Activated CD8-positive, alpha-beta memory T cell treated with anti-CD3 and anti-CD28 coated beads for 36 hours (primary cell): ENCODE measurements around the gene PARD6B. TPM values are rescaled to one million over a fixed set of nuclear protein-coding genes. Genes with fewer than 3 reads are reported as not detected.
"Not testable (repeated sequence)": the region's sequence is repeated elsewhere in the genome, so short reads cannot be mapped to it uniquely, and the experiment has no call there.

Experiments
- CTCF ChIA-PET: fragments of 350-600 bp; sonication (Branson Sonifier 250); formaldehyde crosslinking; loops from one replicate; lab custom pipeline; 2021; ENCODE audit warnings: antibody characterized with exemption; lab: Charles Lee
- POLR2A ChIA-PET: fragments of 350-600 bp; sonication (Branson Sonifier 250); formaldehyde crosslinking; loops from one replicate; lab custom pipeline; 2021; ENCODE audit warnings: antibody characterized with exemption; lab: Charles Lee
- total RNA-seq, 2 experiments: library from RNA; stranded (reverse); gene quantifications; one replicate each; pipeline ENCODE4 v1.2.3, GENCODE V29; 2021

The PARD6B gene
- total RNA-seq, 2 experiments from 2014 or later, result 5.2 to 5.7 TPM

DNA sequence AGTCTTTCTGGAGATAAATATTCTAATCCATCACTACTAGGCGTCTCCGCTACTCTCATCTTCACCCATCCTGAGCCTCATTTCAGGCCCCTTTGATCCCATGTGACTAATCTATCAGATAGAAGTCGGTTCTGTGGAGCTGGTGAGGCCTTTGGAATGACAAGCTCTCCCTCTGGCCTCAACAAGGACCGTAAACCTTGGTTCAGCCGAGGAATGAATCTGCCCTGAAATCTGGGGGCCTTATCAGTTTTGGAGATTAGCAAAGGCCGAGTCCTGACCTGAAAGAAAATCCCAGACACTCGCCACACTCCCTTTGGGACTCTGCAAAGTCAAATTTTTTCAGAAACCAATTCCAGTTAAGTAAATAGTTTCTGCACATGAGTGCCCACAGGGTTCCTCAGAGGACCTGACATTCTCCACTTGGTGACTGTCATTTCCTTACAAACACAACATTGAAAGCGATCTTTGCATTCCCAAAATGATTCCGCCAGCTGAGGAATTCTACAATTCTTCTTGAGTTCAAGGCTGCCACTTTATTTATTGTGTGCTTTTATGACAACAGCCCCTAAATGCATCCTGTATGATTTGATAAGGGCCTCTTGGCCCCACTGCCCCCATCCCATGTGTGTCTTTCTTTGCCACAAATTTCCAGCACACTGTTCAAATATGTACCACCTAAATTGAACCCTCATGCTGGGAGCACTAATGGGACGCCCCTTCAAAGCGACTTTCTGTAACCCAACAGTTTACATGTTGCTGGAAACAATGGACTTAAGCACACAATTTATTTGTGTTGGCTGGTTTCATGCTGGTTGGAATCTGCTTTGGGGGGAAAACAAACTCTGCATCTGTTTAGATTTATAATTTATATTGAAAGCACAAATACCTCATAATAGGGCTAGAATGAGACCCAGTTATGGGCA is 30.1 kb upstream of the PARD6B start:
- CTCF ChIA-PET, result no interaction called here
- POLR2A ChIA-PET, result no interaction called here

DNA sequence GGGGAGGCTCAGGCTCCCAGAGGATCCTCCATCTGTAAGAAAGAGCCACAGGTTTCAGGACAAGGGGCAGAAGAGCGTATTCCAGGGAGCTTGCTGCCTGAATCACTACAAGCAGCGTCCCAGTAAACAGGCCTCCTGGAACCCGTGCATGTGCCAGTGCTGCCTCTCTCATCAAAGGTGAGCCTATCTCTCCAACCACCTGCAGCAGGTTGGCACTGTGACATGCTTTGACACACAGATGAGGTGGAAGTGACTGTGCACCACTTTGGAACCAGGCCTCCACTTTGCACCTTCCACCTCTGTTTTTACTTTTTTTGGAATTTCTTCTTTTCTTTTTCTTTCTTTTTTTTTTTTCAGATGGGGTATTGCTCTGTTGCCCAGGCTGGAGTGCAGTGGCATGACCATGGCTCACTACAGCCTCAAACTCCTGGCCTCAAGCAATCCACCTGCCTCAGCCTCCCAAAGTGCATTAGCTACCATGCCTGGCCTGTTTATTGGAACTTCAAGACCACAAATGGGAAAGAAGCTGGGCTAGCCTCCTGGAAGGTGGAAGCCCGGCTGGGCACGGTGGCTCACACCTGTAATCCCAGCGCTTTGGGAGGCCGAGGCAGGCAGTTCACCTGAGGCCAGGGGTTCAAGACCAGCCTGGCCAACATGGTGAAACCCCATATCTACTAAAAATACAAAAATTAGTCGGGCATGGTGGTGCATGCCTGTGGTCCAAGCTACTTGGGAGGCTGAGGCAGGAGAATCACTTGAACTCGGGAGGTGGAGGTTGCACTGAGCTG is 27.5 kb upstream of the PARD6B start:
- CTCF ChIA-PET, result not testable (repeated sequence)
- POLR2A ChIA-PET, result interaction anchor here (0.6 kb wide), 1 partner anchor 487 kb away, joined by 3 read pairs; no protein-coding TSS in a partner anchor

DNA sequence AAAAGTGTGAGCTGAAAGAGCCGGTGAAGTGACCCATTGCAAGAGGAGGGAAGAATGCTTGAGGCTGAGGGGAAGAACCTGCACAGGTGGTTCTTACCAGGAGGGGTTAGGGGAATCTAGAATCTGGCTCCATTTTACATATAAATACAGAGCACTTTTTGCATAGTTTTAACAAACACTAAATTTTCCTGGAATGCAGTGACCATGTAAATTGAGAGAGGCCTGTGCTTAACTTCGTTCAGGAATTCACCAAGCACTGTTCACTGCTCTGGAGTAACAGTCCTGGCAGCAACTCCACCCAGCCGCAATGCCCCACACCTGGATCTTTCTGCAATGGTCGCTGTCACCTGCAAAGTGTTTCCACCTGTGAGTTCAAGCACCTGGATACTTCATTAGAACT is 26.9 kb upstream of the PARD6B start:
- POLR2A ChIA-PET, result interaction anchor here (0.6 to 0.7 kb wide), 2 partner anchors 487 to 538 kb away, joined by 3 read pairs; no protein-coding TSS in a partner anchor

DNA sequence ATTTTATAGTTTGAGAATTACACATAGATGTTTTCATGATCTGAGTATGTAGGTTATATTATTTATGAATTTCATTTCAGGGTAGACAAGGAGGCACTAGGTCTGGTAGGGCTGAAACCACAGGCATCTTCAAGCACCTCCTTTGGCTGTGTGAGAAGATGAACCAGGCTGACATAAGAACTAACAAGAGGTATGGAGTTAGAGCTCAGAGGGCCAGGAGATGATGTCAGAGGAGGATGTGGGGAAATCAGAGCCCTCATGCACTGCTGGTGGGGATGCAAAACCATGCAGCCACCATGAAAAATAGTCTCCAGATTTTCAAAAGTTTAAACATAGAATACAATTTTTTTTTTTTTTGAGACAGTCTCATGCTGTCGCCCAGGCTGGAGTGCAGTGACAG is 26.4 kb upstream of the PARD6B start:
- CTCF ChIA-PET, result no interaction called here
- POLR2A ChIA-PET, result interaction anchor here (0.6 to 0.7 kb wide), 2 partner anchors 488 to 539 kb away, joined by 3 read pairs; no protein-coding TSS in a partner anchor

More for the DNA sequence above, 26.9 kb upstream of the PARD6B start:
- CTCF ChIA-PET, result no interaction called here

DNA sequence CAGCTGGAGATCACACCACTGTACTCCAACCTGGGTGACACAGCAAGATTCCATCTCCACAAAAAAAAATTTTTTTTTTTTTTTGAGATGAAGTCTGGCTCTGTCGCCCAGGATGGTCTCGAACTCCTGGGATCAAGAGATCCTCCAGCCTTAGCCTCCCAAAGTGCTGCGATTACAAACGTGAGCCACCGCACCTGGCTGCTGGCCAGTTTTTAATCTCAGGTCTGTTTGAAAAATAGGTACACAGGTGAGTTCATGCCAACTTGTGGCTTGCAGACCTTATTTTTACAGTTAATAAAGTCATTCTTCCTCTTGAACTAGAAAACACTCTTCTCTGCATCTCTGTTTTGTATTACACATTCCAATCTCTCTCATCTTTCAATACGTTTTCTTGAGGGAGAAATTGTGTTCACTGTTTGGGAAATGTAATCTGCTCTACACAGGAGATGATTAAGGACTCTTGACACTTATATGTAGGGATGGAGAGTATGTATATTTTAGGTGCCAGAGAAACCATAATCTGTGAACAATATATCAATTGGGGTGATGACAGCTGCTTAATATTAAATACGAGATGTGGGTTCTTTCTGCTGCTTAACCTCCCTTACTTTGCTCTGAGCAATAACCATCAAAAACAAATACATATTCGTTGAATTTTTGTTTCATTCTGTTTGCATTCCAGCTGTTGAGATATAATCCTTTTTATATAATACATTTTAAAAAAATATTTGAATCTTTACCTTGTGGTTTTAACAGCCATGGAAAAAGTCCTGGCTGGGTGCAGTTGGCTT is 22.3 kb upstream of the PARD6B start:
- ChIA-PET CTCF (interaction anchor here (0.7 kb wide), 1 partner anchor 82 kb away, joined by 3 read pairs; no protein-coding TSS in a partner anchor), POLR2A (no interaction called here)

DNA sequence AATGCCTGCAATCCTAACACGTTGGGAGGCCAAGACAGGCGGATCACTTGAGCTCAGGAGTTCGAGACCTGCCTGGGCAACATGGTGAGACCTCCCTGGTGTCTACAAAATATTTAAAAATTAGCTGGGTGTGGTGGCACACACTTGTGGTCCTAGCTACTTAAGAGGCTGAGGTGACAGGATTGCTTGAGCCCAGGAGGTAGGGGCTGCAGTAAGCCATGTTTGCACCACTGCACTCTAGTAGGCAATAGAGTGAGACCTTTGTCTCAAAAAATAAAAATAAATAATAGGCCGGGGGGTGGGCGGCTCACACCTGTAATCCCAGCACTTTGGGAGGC is 21.8 kb upstream of the PARD6B start:
- ChIA-PET POLR2A (no interaction called here), CTCF (interaction anchor here (0.7 kb wide), 1 partner anchor 81 kb away, joined by 3 read pairs; no protein-coding TSS in a partner anchor)

DNA sequence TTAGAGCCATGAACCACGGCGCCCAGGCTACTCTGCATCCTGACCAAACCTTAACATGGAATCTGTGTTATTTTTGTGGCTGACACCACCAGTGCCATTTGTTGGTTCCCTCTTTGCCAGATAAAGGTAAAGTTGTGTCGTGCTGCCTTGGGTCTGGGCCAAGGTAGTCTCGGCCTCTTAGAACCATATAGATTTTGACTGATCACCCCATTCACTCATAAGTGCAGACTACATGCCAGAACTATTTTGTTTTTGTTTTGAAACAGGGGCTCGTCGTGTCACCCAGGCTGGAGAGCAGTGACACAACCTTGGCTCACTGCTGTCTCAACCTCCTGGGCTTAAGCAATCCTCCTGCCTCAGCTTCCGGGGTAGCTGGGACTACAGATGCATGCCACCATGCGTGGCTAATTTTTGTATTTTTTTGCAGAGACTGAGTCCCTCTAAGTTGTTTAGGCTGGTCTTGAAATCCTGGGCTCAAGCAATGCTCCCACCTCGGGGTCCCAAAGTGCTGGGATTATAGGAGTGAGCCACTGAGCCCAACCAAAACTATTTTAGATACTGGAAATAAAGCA is 20.8 kb upstream of the PARD6B start:
- CTCF ChIA-PET, result interaction anchor here (0.6 kb wide), 1 partner anchor 104 kb away, joined by 3 read pairs; no protein-coding TSS in a partner anchor
- POLR2A ChIA-PET, result no interaction called here

DNA sequence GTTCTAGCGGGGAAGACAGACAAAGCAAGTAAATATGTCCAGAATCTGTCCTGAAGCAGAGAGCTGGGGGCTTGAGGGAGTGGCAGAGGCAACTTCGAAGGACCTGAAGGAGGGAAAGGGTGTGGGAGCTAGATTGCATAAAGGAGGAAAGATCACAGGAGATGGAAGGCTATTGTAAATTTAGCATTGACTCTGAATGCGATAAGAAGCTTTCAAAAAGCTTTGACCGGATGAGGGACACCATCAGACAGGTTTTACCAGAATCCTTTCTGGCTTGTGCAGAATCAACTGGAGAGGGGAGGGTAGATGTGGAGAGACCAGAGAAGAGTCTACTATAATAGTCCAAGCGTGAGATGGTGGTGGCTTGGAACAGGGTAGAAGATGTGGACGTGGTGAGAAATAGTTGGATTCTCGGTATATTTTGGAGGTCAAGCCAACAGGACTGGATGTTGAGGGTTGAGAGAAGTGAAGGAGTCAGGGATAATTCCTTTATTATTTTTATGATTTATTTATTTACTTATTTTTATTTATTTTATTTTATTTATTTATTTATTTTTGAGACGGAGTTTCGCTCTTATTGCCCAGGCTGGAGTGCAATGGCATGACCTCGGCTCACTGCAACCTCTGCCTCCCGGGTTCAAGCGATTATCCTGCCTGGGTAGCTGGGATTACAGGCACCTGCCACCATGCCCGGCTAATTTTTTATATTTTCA is 20.1 kb upstream of the PARD6B start:
- POLR2A ChIA-PET, result no interaction called here
- CTCF ChIA-PET, result interaction anchor here (0.6 kb wide), 1 partner anchor 104 kb away, joined by 3 read pairs; no protein-coding TSS in a partner anchor

DNA sequence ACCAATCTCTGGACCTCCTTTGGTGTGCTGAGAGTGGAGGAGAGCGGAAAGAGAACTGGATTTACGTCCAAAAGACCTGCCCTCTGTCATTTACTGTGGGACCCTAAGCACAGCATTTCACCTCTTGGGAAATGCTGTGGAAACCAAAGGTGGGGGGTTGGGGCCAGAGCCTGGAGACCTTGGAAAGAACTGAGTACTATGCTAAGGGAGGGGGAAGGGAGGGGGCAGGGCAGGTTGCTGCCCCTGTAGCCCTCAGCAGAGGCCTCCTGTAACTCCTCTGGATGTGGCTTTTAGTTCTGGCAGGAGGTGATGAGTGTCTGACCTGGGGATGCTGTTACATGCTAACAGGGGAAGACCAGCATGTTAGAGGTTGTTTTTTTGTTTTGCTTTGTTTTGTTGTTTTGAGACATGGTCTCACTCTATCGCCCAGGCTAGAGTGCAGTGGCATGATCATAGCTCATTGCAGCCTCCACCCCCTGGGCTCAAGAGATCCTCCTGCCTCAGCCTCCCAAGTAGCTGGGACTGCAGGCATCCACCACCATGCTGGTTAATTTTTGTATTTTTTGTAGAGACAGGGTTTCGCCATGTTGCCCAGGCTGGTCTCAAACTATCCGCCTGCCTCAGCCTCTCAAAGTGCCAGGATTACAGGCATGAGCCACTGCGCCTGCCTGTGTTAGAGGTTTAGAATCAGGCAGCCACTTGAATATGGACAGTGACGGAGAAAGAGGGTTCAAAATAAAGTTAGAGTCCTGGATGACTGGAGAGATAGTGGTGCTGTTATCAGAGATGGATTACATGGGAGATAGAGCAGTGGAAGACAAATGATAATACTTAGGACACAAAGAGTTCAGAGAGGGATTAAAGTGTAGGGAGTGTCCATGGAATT is 18.4 kb upstream of the PARD6B start:
- ChIA-PET CTCF (no interaction called here), POLR2A (no interaction called here)

DNA sequence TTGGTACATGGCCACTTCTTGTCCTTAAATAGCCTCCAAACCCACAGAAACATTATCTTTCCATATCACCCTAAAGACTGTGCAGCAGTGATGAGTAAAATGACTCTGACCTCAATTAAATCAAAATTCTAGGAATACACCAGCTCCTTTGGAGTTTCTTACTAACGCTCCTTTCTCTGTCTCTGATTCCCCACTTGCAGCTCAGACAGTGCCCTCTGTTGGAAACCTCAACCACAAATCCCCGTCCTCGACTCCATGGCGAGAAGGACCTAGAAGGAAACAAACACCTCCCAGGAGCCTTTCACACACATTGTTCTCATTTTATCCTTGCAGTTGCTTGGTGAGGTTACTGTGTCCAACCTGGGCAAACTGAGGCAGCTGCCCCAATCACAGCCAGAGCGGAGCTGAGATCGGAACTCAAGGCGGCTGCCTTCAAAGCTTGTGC is 17.7 kb upstream of the PARD6B start:
- POLR2A ChIA-PET, result no interaction called here
- CTCF ChIA-PET, result no interaction called here

DNA sequence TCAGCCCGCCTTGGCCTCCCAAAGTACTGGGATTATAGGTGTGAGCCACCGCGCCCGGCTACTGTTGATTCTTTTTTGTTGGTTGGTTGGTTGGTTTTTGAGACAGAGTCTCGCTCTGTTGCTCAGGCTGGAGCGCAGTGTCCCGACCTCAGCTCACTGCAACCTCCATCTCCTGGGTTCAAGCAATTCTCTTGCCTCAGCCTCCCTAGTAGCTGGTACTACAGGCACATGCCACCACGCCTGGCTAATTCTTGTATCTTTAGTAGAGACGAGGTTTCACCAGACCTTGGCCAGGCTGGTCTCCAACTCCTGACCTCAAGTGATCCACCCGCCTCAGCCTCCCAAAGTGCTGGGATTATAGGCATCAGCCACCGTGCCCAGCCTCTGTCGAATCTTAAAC is 17.0 kb upstream of the PARD6B start:
- POLR2A ChIA-PET, CTCF ChIA-PET: not testable (repeated sequence)

DNA sequence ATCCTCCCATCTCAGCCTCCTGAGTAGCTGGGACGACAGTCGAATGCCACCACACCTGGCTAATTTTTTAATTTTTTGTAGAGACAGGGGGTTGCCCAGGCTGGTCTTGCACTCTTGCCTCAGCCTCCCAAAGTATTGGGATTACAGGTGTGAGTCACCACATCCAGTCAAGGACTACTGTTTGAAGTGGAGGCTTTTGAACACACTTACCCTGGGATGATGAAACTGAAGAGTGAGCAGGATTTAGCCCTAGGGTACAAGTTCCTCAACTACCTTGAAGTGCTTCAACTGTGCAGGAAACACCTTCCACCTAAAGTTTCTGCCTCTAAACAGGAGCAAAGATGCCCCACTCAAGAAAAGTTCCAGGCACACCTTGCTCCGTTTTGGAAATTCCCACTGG is 15.7 kb upstream of the PARD6B start:
- CTCF ChIA-PET, result no interaction called here
- POLR2A ChIA-PET, result no interaction called here

DNA sequence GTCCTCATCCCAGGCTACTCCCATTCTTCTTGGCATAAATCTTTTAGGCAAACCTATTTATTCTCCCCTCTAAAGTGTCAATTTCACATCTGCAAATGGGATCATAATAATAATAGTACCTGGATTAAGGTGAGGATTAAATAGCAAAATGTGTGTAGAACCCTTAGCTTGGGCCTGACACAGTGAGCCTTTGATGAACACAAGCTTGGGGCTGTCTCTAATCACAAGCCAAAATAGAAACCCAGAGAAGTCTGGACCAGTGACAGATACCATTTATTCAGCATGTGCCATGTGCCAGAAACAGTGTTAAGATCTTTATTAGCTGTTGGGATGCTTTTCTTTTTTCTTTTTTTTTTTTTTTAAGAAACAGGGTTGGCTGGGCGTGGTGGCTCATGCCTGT is 14.9 kb upstream of the PARD6B start:
- POLR2A ChIA-PET, result interaction anchor here (0.7 kb wide), 1 partner anchor 455 kb away, joined by 15 read pairs; no protein-coding TSS in a partner anchor
- CTCF ChIA-PET, result interaction anchor here (1.0 kb wide), 1 partner anchor 19 kb away, joined by 3 read pairs; no protein-coding TSS in a partner anchor

DNA sequence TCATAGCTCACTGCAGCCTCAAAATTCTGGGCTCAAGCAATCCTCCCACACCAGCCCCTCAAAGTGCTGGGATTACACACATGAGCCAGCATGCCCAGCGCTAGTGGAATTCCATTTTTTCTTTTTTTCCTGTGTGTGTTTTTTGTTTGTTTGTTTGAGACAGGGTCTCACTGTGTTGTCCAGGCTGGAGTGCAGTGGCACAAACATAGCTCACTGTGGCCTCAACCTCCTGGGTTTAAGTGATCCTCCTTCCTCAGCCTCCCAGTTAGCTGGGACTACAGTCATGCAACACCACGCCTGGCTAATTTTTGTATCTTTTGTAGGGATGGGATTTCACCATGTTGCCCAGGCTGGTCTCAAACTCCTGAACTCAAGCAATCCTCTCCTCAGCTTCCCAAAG is 14.1 kb upstream of the PARD6B start:
- ChIA-PET POLR2A (interaction anchor here (1.0 kb wide), 1 partner anchor 99 kb away, joined by 3 read pairs; no protein-coding TSS in a partner anchor), CTCF (interaction anchor here (0.7 to 1.0 kb wide), 2 partner anchors 18 to 36 kb away, joined by 3 to 4 read pairs; no protein-coding TSS in a partner anchor)

DNA sequence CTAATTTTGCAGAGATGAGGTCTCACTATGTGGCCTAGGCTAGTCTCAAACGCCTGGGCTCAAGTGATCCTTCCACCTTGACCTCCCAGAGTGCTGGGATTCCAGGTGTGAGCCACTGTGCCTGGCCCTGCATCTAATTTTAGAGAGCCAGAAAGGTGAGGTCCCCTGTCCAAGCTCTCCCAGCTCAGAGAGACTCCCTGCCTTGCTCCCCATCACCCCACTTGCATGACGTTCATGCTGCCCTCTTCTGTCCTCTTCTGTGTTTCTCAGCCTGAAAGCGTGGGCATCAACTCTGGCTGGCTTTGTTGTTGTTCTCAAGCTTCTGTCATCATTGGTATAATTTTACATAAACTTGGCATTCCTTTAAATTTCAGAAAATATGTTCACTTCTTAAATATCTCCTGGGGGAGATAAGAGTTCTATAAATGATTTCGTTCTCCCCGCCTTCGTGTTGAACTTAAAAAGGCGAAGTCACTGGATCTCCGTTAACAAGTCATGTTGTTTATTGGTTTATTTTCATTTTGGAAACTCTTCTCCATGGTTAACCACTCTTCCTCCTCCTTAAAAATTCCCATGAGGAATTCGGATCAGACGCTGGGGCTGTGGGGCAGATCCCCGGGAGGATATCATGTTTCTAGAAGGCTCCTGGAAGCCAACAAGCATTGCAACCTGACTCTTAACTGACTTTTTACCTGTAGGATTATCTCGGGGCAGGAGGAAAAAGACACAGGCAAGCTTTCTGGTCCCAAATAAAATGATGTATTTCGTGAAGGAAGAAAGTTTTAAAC is 13.2 kb upstream of the PARD6B start:
- POLR2A ChIA-PET, result interaction anchor here (1.0 kb wide), 1 partner anchor 100 kb away, joined by 3 read pairs; no protein-coding TSS in a partner anchor
- CTCF ChIA-PET, result no interaction called here

DNA sequence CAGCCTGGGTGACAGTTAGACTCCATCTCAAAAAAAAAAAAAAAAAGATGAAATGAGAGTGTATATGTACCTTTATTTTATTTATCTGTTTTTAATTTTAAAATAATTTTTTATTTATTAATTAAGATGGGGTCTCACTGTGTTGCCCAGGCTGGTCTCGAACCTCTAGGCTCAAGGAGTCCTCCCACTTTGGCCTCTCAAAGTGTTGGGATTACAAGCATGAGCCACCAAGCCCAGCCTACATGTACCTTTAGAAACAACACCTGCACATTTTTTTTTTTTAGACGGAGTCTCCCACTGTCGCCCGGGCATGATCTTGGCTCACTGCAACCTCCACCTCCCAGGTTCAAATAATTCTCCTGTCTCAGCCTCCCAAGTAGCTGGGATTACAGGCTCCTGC is 12.1 kb upstream of the PARD6B start:
- ChIA-PET POLR2A (no interaction called here), CTCF (no interaction called here)
